ENCODE data around the gene TYW1B.
"Not testable (repeated sequence)": the region's sequence is repeated elsewhere in the genome, so short reads cannot be mapped to it uniquely, and the experiment has no call there.

The TYW1B gene

GRCh38 chr7:72816370-72817157 lies 11.4 kb downstream of the TYW1B start:
- not testable (repeated sequence) for DNase-seq

- not testable (repeated sequence) for DNase-seq
These were observed 17.6 kb downstream of the TYW1B start for GRCh38 chr7:72810437-72810836.

GRCh38 chr7:72808511-72808910 lies 19.5 kb downstream of the TYW1B start:
- DNase-seq: not testable (repeated sequence)

GRCh38 chr7:72806851-72807250 lies 21.1 kb downstream of the TYW1B start:
- DNase-seq: not testable (repeated sequence)

GRCh38 chr7:72805526-72806494 lies 22.2 kb downstream of the TYW1B start:
- no peak for DNase-seq

- not testable (repeated sequence) for DNase-seq
These were observed 24.2 kb downstream of the TYW1B start for GRCh38 chr7:72803778-72804177.

GRCh38 chr7:72801564-72801963 lies 26.4 kb downstream of the TYW1B start:
- not testable (repeated sequence) for DNase-seq

- DNase-seq: not testable (repeated sequence)
These were observed 32.6 kb downstream of the TYW1B start for GRCh38 chr7:72795401-72795800.

- no peak for DNase-seq
These were observed 34.2 kb downstream of the TYW1B start for GRCh38 chr7:72793791-72794190.

- not testable (repeated sequence) for DNase-seq
These were observed 37.3 kb downstream of the TYW1B start for GRCh38 chr7:72790698-72791060.

GRCh38 chr7:72790048-72790697 lies 37.8 kb downstream of the TYW1B start:
- not testable (repeated sequence) for DNase-seq

GRCh38 chr7:72785166-72785955 lies 42.6 kb downstream of the TYW1B start:
- no peak for DNase-seq

- not testable (repeated sequence) for DNase-seq
These were observed 44.2 kb downstream of the TYW1B start for GRCh38 chr7:72783601-72784370.

- DNase-seq: no peak
These were observed 46.4 kb downstream of the TYW1B start for GRCh38 chr7:72781631-72782030.

GRCh38 chr7:72781161-72781560 lies 46.8 kb downstream of the TYW1B start:
- no peak for DNase-seq

- DNase-seq: not testable (repeated sequence)
These were observed 47.6 kb downstream of the TYW1B start for GRCh38 chr7:72780289-72780894.

GRCh38 chr7:72777167-72777566 lies 50.8 kb downstream of the TYW1B start:
- DNase-seq: not testable (repeated sequence)

- DNase-seq: not testable (repeated sequence)
These were observed 55.4 kb downstream of the TYW1B start for GRCh38 chr7:72772627-72773026.

GRCh38 chr7:72766994-72767393 lies 61.0 kb downstream of the TYW1B start:
- DNase-seq: not testable (repeated sequence)

- no peak for DNase-seq
These were observed 67.4 kb downstream of the TYW1B start for GRCh38 chr7:72760602-72761001.

- no peak for DNase-seq
These were observed 73.7 kb downstream of the TYW1B start for GRCh38 chr7:72754312-72754711.

Data from right forelimb (tissue), 1 donor.